NB4 (cell line): ENCODE results near the gene TAAR1.

Experiments used
- DNase-seq: peaks from one replicate; pipeline ENCODE4 v3.0.0; 2010; ENCODE audit warnings: low read depth
- H3K4me3 ChIP-seq: one replicate; pipeline ENCODE4 v1.5.1; 2011; ENCODE audit warnings: mild to moderate bottlenecking, low read depth, low read length, moderate library complexity
- MYC ChIP-seq: IDR thresholded peaks from 2 replicates; pipeline ENCODE4 v1.6.1; 2011; ENCODE audit warnings: low read depth, low read length
- POLR2A ChIP-seq: IDR thresholded peaks from 2 replicates; pipeline ENCODE4 v1.6.1; 2011; ENCODE audit warnings: mild to moderate bottlenecking; ENCODE audit not compliant: insufficient read length; ENCODE audit errors: extremely low read depth
- TF ChIP-seq, protein P1 (sequence below): IDR thresholded peaks from 2 replicates; pipeline ENCODE4 v1.6.1; 2011; ENCODE audit warnings: low read depth, low read length
- TF ChIP-seq, protein P2 (sequence below): IDR thresholded peaks from one replicate; pipeline ENCODE4 v1.5.1; 2012; ENCODE audit warnings: low read depth, low read length

TAAR1 gene

DNA sequence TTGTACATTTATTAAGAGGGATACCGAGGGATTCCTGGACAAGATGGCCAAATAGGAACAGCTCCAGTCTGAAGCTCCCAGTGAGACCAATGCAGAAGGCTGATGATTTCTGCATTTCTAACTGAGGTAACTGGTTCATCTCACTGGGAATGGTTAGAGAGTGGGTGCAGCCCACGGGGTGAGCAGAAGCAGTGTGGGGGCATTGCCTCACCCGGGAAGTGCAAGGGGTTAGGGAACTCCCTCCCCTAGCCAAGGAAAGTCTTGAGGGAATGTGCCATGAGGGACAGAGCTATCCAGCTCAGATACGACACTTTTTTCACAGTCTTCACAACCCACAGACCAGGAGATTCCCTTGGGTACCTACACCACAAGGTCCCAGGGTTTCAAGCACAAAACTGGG, 24.2 kb downstream of the TAAR1 start:
- DNase-seq, result no peak
- no peak overlapping the region for H3K4me3 ChIP-seq
- TF ChIP-seq, protein P1, sequence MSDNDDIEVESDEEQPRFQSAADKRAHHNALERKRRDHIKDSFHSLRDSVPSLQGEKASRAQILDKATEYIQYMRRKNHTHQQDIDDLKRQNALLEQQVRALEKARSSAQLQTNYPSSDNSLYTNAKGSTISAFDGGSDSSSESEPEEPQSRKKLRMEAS, result no peak
- TF ChIP-seq, protein P2, sequence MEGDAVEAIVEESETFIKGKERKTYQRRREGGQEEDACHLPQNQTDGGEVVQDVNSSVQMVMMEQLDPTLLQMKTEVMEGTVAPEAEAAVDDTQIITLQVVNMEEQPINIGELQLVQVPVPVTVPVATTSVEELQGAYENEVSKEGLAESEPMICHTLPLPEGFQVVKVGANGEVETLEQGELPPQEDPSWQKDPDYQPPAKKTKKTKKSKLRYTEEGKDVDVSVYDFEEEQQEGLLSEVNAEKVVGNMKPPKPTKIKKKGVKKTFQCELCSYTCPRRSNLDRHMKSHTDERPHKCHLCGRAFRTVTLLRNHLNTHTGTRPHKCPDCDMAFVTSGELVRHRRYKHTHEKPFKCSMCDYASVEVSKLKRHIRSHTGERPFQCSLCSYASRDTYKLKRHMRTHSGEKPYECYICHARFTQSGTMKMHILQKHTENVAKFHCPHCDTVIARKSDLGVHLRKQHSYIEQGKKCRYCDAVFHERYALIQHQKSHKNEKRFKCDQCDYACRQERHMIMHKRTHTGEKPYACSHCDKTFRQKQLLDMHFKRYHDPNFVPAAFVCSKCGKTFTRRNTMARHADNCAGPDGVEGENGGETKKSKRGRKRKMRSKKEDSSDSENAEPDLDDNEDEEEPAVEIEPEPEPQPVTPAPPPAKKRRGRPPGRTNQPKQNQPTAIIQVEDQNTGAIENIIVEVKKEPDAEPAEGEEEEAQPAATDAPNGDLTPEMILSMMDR, result no peak
- TF ChIP-seq POLR2A (no peak), MYC (no peak)

DNA sequence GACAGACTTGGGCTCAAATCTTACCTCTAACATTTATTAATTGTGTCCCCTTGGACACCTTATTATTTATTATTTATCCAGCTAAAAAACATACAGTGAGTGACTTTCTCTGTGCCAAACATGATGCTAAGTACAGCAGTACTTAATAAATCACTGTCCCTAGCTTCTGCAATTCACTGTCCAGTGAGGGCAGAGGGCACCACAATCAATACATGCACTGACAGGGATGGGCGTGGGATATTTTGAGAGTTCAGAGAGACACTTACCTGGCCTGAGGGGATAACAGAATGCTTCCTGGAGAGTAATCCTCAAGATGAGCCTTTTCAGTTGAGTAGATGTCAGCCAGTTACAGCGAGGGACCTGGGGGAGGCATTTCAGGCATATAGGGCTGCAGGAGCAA, 25.6 kb downstream of the TAAR1 start:
- no peak for DNase-seq
- TF ChIP-seq, protein P2, result no peak
- TF ChIP-seq MYC, result no peak
- TF ChIP-seq, protein P1, result no peak
- no peak overlapping the region for H3K4me3 ChIP-seq

DNA sequence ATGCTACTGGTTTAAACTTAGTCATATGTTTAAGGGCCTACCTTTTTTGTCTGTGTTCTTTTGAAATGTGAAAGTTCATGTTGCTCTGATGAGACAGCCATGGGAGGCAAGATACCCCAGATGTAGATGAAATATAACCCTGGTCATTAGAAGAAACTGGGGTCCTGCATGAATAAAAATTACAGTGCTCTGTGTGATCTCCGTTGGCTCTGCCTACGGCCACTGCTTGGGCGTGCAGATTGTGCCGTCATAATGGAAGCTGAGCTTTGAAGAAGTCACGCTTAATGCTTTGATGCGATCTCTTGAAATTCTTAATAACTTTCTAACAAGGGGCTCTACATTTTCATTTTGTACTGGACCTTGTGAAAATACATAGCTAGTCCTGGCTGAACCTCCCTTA, 34.8 kb downstream of the TAAR1 start, which contains the start of gene TAAR2:
Gene TAAR2 (minus strand): TSS at position 101 of the 400 bp plus-strand sequence. CDS start 0 bp downstream, at position 101.
- no peak for DNase-seq
- TF ChIP-seq, protein P2, result no peak
- TF ChIP-seq, protein P1, result no peak
- TF ChIP-seq MYC, result no peak
- no peak for TF ChIP-seq POLR2A
- H3K4me3 ChIP-seq, result no peak within 1 kb of the TSS

DNA sequence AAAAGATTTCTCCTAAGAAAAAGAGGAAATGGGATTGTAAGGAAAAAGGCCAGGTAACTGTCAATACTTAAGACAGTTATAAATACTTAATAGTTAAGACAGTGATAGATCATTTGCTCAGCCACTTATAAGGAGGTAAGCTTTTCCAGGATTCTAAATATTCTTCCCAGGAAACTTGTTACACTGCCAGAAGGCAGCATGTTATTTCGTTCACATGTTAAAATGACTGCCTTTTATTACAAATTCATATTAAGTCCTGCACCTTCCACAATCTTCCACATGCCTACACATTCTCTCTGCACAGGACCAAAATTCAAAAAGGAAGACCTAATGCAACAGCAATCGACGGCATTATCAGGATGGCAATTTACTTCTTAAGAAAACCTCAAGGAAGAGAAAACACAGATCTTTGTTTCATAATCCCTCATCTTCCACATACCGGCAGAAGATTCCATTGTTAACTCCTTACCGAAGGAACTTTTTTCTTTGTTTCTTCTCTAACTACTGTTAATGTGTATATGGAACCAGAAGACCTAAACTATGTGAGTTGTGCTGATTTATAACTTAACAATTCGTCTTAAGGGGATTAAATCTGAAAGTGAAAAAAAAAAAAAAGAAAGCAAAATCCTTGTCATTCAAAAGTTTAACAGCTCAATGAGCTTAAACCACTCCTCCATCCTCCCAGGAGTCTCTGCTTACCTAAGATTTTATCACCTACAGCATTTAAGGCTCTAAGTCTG, 35.7 kb downstream of the TAAR1 start:
- H3K4me3 ChIP-seq, result no peak overlapping the region
- TF ChIP-seq POLR2A (no peak), MYC (no peak)
- TF ChIP-seq, protein P1, result no peak
- TF ChIP-seq, protein P2, result no peak
- no peak for DNase-seq

DNA sequence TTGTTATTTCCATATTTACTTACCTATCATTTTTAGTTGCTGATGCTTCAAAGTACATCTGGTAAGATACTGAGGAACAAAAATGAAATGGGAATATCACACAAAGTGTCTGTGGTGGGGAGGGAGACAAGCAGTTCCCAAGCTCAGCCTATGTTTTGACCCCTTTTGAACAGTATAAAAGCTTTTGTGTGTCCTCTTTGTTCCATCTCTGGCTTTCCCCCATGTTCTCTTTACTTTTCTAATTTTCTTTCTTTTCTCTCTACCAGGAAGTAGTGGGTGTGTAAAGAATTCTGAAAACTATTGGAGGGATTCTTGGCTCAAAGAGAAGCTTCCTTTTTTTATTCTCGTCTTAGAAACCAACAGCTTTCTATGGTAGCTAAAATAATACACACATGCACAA, 42.3 kb downstream of the TAAR1 start:
- no peak overlapping the region for H3K4me3 ChIP-seq
- DNase-seq, result no peak
- TF ChIP-seq, protein P2, result no peak
- TF ChIP-seq MYC (no peak), POLR2A (no peak)
- TF ChIP-seq, protein P1, result no peak

DNA sequence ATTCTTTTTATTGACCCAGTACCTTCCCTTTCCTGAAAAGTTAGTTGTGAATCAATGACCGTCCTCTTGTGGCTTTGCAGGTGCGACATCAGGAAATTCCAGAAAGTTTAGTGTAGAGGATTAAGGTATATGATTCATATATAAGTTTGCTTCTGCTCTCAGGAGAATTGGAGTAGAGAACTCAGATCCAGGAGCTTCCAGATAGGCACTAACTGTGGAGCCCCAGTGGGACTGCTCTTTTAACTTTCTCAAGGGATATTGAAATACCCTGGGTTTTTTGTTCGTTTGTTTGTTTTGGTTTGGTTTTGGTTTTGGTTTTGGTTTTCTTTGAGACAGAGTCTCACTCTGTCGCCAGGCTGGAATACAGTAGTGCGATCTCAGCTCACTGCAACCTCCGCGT, 44.4 kb downstream of the TAAR1 start:
- H3K4me3 ChIP-seq, result no peak overlapping the region
- TF ChIP-seq MYC, result no peak
- TF ChIP-seq, protein P1, result no peak
- no peak for TF ChIP-seq POLR2A
- TF ChIP-seq, protein P2, result no peak
- DNase-seq, result no peak
